ENCODE results near the gene CRHR2. TPM values are rescaled to one million over a fixed set of nuclear protein-coding genes. Genes with fewer than 3 reads are reported as not detected.

CRHR2 gene
- total RNA-seq, 1 donor from 2014 or later, result not detected

GRCh38 chr7:30707391-30708357 is 25.4 kb upstream of the CRHR2 start:
- DNase-seq (ENCODE audit: low spot score) (no peak), ATAC-seq (peak; percentile 28)

DNA sequence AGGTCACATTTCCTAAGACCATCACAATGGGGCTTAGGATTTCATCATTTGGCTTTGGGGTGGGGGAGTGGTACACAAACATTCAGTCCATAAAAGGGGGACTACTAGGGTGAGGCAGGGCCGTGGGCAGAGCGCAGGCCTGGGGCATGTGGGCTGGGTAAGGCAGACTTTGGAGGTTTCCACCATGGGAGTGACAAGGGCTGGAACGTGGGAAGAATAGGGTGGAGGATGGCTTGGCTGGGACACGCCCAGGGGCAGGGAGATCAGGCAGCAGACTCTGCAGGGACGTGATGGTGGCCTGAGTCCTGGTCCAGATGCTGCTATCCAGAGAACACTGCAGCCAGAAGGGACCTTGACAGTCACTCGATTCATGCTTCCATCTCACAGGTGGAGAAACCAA is 24.7 kb upstream of the CRHR2 start:
- ATAC-seq, result no peak
- no peak for DNase-seq (ENCODE audit: low spot score)

- ATAC-seq (no peak), DNase-seq (ENCODE audit: low spot score) (no peak)
Measured at GRCh38 chr7:30706316-30706715, 24.1 kb upstream of the CRHR2 start.

- DNase-seq (ENCODE audit: low spot score) (no peak), ATAC-seq (peak; percentile 24)
Measured at GRCh38 chr7:30705596-30705995, 23.3 kb upstream of the CRHR2 start.

DNA sequence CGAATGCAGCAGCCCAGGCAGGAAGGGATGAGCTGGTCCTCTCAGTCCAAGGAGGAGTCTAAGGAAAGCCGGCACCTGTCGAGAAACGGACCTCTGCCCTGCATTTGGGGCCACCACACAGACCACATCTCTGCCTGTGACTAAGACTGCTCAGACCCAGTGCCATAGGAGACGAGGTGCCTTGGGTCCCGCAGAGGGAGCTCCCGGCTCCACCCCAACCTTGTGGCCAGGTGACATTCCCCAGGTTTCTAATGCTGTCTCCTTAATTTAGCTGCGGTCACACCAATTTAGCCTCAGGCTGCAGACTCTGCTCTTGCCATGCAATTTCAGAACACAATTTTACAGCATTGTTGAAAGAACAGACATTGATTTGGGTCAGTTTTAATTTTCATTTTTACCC is 22.8 kb upstream of the CRHR2 start:
- DNase-seq (ENCODE audit: low spot score), result no peak
- ATAC-seq, result no peak

- DNase-seq (ENCODE audit: low spot score) (no peak), ATAC-seq (no peak)
Measured at GRCh38 chr7:30703756-30704155, 21.5 kb upstream of the CRHR2 start.

DNA sequence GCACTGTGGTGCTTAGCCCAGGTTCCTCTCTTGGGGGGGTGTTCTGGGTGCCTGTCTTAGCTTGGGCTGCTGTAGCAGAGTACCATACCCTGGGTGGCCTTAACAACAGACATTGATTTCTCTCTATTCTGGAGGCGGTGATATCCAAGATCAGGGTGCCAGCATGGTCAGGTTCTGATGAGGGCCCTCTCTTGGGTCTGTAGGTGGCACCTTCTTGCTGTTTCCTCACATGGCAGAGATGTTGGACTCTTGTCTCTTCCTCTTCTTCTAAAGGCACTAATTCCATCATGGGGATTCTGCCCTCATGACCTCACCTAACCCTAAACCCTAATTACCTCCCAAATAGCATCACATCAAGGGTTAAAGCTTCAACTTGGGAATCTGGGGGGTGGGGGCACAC is 19.9 kb upstream of the CRHR2 start:
- ATAC-seq (no peak), DNase-seq (ENCODE audit: low spot score) (no peak)

- ATAC-seq (no peak), DNase-seq (ENCODE audit: low spot score) (no peak)
Measured at GRCh38 chr7:30700941-30701340, 18.7 kb upstream of the CRHR2 start.

DNA sequence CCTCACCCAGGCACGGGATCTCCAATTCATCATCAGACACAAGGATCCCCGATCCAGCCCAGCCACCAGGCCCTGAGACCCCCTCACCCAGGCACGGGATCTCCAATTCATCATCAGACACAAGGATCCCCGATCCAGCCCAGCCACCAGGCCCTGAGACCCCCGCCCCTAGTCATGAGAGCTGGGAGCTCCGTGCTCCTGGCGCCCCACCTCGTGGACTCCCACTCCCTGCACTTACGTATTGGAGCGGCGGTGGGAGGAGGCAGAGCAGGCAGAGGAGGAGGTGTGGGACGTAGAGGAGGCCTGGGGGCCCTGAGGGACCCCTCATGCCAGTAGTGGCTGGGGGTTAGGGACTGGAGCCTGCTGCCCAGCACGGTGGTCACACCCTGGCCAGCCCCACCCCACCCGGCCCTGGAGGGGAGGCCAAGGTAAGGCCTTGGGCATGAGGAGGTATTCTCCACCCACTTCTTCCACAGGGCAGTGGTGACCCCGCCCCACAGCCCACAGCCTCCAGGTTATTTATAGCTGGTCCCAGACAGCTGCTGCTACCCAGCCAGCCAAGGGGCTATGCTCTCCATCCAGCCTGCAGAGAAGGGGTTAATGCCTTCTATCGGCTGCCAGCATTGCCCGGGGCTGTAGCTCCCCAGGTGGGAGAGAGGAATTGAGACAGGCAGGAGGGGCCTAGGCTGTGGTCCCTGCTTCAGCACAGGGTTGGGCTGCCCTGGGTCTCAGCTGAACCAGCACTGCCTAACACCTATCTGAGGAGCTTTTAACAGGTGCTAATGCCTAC is 17.6 kb upstream of the CRHR2 start:
- DNase-seq (ENCODE audit: low spot score) (no peak), ATAC-seq (no peak)

- ATAC-seq (no peak), DNase-seq (ENCODE audit: low spot score) (no peak)
Measured at GRCh38 chr7:30698481-30698880, 16.2 kb upstream of the CRHR2 start.

DNA sequence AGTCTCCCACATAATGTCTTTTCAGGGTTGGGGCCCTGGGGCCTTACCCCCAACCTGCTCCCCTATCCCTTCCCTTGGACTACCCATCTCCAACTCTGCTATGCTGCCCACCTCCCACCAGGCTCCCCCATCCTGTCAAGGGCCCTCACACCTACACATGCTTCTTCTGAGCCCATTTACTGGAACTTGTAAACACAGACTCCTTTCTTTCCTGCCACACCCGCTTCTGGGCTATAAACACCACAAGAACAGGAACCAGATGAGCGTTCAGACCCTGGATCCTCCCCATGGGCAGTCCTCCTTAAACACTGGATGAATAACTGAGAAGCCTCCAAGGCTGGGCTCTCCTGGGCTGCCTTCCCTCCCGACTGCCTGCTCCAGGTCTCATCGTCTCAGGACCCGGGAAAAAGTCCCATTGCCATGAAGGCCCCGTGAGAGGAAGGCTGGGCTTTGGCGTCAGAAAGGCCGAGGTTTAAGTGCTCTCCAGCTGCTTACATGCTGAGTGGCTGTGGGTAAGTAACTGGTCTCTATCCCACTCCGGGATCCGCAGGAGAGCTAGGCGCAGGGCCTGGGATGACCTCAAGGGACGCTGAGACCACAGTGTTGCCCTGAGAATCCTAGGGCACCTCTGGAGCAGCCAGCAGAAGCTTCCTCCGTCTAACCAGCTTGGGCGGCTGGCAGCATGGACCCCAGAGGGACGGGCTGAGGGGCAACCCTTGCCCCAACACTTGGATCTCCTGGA is 15.6 kb upstream of the CRHR2 start:
- ATAC-seq, result no peak
- DNase-seq (ENCODE audit: low spot score), result no peak

DNA sequence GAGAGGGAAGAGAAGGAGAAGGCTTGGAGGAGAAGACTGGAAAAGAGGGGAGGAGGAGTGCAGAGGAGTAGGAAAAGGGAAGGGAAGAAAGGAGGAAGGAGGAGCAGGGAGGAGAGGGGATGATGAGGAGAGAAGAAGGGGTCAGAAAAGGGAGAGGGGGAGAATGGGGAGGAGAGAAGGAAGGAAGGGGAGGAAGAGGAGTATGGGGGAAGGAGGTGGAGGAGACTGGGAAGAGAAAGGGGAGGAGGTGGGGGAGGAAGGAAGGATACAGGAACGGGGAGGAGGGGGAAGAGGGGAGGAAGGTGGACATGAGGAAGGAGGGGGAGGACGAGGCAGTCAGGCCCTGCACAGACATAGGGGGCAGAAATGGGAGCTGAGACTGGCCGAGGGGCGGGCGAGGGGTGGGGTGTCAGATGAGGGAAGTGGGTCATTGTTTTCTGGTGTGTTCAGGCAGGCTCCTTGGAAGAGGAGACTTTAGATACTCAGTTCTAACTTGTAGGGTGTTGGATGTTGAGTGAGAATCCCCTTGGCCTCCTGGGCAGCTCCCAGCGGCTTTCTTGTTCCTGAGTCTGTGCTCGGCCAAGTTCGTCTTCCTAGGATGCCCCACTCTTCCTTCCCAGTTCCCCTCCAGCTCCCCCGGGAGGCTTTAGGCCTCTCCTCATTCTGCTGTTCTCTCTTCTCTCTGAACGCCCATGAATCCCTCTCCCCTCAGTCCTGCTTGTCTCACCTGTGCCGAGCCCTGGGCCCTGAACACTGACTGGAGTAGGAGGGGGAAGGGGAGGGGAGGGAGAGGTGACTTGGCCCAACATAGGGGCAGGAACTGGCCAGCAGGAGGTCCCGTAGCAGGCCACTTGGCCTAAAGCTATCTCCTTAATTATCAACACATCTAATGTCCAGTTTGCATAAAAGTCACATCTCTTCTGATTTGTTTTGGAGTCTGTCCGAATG is 12.8 kb upstream of the CRHR2 start:
- ATAC-seq (no peak), DNase-seq (ENCODE audit: low spot score) (no peak)

- ATAC-seq (no peak), DNase-seq (ENCODE audit: low spot score) (no peak)
Measured at GRCh38 chr7:30694218-30694745, 12.0 kb upstream of the CRHR2 start.

DNA sequence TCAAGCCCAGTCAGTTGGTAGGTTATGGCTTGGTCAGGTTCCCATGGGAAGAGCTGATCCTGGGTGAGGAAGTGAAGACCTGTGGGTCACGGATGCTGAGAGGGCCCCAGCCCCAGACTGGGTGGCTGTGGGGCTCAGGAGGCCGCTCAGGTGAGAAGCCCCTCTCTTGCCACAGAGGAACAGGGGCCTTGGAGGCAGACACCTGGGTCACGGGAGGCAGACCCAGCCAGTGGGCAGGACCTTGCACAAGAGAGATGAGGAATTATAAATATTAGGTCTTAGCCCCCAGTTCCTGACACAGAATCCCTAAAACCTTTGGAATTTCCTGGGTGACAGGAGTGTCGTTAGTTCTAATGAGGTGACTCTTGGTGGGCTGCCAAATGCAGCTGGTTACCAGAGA is 10.6 kb upstream of the CRHR2 start:
- no peak for DNase-seq (ENCODE audit: low spot score)
- ATAC-seq, result no peak

- ATAC-seq (no peak), DNase-seq (ENCODE audit: low spot score) (no peak)
Measured at GRCh38 chr7:30692438-30692837, 10.2 kb upstream of the CRHR2 start.

DNA sequence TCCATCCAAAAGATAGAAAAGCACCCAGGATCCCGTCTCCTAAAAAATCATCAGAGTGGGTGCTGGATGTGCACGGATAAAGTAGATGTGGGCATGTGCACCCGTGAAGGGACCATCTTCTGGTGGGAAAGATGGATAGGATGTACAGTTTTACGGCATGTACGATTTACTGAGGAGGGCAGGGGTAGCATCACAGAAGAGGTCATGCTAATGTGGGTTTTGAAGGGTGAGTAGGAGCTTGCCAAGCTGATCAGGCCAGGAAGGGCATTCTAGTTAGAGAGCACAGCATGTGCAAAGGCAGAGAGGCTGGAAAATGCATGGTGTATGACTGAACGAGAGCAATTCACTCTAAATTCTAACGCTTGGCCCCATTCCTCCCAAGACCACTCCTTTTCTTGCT is 7.8 kb upstream of the CRHR2 start:
- no peak for DNase-seq (ENCODE audit: low spot score)

GRCh38 chr7:30688718-30689221 is 6.5 kb upstream of the CRHR2 start:
- no peak for DNase-seq (ENCODE audit: low spot score)
- no peak for ATAC-seq

More for the DNA sequence above, 7.8 kb upstream of the CRHR2 start:
- ATAC-seq, result no peak

DNA sequence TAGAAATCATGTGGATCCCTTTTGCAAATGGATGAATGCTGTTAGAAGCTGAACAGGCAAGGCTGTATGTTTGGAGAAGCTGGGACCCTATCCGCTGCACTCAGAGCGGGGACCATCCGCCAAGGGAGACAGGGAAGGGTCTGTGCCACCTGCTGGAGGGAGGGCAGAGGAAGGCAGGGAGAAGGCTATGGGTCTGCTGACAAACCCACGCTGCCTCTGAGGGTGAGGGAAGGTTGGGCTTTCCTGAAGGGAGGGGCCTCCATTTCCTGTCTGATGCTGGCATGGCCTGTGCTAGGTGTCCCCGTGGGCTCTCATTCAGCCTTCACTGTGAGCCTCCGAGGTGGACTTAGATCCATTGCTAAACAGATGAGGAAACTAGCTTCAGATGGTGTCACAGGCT is 5.3 kb upstream of the CRHR2 start:
- ATAC-seq, result no peak
- DNase-seq (ENCODE audit: low spot score), result no peak

GRCh38 chr7:30684351-30684750 is 2.1 kb upstream of the CRHR2 start:
- DNase-seq (ENCODE audit: low spot score) (no peak), ATAC-seq (no peak)

- ATAC-seq (no peak), DNase-seq (ENCODE audit: low spot score) (no peak)
Measured at GRCh38 chr7:30683816-30684215, 1.6 kb upstream of the CRHR2 start.
